Measurements from ENCODE around the gene CRYBA4. TPM values are rescaled to one million over a fixed set of nuclear protein-coding genes. Genes with fewer than 3 reads are reported as not detected.
A peak's percentile ranks its signal among the peaks of the same experiment; 100 is the strongest.

The CRYBA4 gene
- total and polyA plus RNA-seq, 10 of the 15 experiments (the other 5 are each of a cell fraction or from before 2014, with no cell fraction given): 0.12 to 0.17 TPM; not detected in 8

GRCh38 chr22:26658671-26659478 is 37.1 kb downstream of the CRYBA4 start (continued):
- TF ChIP-seq, protein P1, sequence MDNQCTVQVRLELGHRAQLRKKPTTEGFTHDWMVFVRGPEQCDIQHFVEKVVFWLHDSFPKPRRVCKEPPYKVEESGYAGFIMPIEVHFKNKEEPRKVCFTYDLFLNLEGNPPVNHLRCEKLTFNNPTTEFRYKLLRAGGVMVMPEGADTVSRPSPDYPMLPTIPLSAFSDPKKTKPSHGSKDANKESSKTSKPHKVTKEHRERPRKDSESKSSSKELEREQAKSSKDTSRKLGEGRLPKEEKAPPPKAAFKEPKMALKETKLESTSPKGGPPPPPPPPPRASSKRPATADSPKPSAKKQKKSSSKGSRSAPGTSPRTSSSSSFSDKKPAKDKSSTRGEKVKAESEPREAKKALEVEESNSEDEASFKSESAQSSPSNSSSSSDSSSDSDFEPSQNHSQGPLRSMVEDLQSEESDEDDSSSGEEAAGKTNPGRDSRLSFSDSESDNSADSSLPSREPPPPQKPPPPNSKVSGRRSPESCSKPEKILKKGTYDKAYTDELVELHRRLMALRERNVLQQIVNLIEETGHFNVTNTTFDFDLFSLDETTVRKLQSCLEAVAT (IDR thresholded peaks at IDR 0.05): no peak
- TF ChIP-seq, protein P2, sequence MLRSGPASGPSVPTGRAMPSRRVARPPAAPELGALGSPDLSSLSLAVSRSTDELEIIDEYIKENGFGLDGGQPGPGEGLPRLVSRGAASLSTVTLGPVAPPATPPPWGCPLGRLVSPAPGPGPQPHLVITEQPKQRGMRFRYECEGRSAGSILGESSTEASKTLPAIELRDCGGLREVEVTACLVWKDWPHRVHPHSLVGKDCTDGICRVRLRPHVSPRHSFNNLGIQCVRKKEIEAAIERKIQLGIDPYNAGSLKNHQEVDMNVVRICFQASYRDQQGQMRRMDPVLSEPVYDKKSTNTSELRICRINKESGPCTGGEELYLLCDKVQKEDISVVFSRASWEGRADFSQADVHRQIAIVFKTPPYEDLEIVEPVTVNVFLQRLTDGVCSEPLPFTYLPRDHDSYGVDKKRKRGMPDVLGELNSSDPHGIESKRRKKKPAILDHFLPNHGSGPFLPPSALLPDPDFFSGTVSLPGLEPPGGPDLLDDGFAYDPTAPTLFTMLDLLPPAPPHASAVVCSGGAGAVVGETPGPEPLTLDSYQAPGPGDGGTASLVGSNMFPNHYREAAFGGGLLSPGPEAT (IDR thresholded peaks at IDR 0.05; ENCODE audit: low read depth): 0 out of 2 replicates have a peak, but pooled peaks have one; percentile 29

DNA sequence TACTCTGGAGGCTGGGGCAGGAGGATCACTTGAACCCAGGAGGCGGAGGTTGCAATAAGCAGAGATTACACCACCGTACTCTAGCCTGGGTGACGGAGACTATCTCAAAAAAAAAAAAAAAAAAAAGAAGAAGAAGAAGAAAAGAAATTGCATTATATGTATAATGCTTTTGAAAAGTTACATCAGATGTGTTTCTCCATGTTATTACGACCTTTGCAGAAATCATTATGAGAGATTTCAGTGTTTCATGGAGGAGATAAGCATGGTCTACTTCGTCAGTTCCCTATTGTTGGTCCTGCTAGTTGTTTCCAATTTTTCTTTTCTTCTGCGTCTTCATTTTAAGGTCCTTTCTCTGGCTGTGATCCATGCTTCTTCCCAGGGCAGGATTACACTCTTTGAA is 38.6 kb downstream of the CRYBA4 start:
- H3K27me3 ChIP-seq (replicated peaks in 1 of 2; ENCODE audit: control insufficient read depth in 2 of 2, insufficient read depth in 2 of 2, low read length in 1 of 2): 0 out of 4 replicates have a peak, but pooled peaks cover 0 to 4% of the 10 kb centered on the region in 2 experiments
- no peak overlapping the region for H2AFZ ChIP-seq (ENCODE audit: control insufficient read depth, low read depth, low read length)
- no peak overlapping the region for H3K9ac ChIP-seq (ENCODE audit: control insufficient read depth, insufficient read depth, low read length)
- H4K20me1 ChIP-seq (ENCODE audit: control insufficient read depth, insufficient read depth): no peaks in the 10 kb centered on the region
- H3K79me2 ChIP-seq (ENCODE audit: control insufficient read depth, insufficient read depth, low read length): no peaks in the 10 kb centered on the region
- ChIA-PET RAD21 (ENCODE audit: unreplicated experiment) (no interaction called here), SMC1A (ENCODE audit: uncharacterized antibody, unreplicated experiment) (no interaction called here), CTCF (no interaction called here), POLR2A (no interaction called here)
- no TSS peak for BruUV-seq (replicated peaks)
- no peak overlapping the region for H3K4me3 ChIP-seq
- FAIRE-seq (no peak), ATAC-seq (no peak), DNase-seq (ENCODE audit: low read depth, low spot score) (no peak)
- peaks cover 31% of the 10 kb centered on the region for H3K4me1 ChIP-seq (ENCODE audit: control insufficient read depth, insufficient read depth, low read length)
- TF ChIP-seq KDM1A (IDR thresholded peaks at IDR 0.05; ENCODE audit: borderline replicate concordance): no peak
- TF ChIP-seq CBFB (IDR thresholded peaks at IDR 0.05; ENCODE audit: low read depth): no peak
- intact Hi-C loops (cut with micrococcal nuclease; ENCODE audit: unreplicated experiment): no loop called here
- H3K9me3 ChIP-seq (replicated peaks; ENCODE audit: control insufficient read depth, insufficient read depth, low read length): no peaks in the 10 kb centered on the region
- WGBS (ENCODE audit: insufficient coverage, insufficient replicate concordance, low lambda C conversion rate, missing lambda C conversion rate): 74% methylated on average over 6 of the region's 6 CpGs
- in situ Hi-C loops (cut with MboI): no loop called here
- H3K4me2 ChIP-seq (ENCODE audit: control insufficient read depth, insufficient read depth): no peak overlapping the region
- H3K27ac ChIP-seq (ENCODE audit: control insufficient read depth, insufficient read depth): no peak overlapping the region
- H3K36me3 ChIP-seq (ENCODE audit: control insufficient read depth in 2 of 2, insufficient read depth in 2 of 2, low read length in 1 of 2): no peaks in the 10 kb centered on the region
